HCT116 (cell line): ENCODE measurements around the gene GNL2. TPM values are rescaled to one million over a fixed set of nuclear protein-coding genes. Genes with fewer than 3 reads are reported as not detected.

Experiments
- ATAC-seq: fragments of 200-7000 bp; cut with Tn5 transposase; 2 replicates; pipeline ENCODE4 v1.9.1; 2020; ENCODE audit warnings: mild to moderate bottlenecking, moderate library complexity
- BruUV-seq: library from RNA; stranded (reverse); fragments of 400-500 nt; replicated peaks from 2 replicates; lab custom pipeline; 2021; lab: Mats Ljungman, UMichigan
- CTCF ChIA-PET: fragments of 300-600 bp; sonication (Branson Sonifier 250); formaldehyde crosslinking; loops from one replicate; lab custom pipeline; 2021; ENCODE audit warnings: antibody characterized with exemption; lab: Charles Lee
- POLR2A ChIA-PET: fragments of 300-600, 350-600 bp; sonication (Branson Sonifier 250); formaldehyde crosslinking; loops from one replicate; lab custom pipeline; 2021; ENCODE audit warnings: antibody characterized with exemption; lab: Charles Lee
- RAD21 ChIA-PET, 2 experiments: fragments of 300-600 bp; sonication (Branson Sonifier 250); formaldehyde crosslinking; loops; one replicate each; lab custom pipeline; 2023; ENCODE audit warnings: low total read pairs in 2 of 2; ENCODE audit not compliant: uncharacterized antibody in 2 of 2, unreplicated experiment in 2 of 2, low non-redundant PET in 1 of 2; lab: Charles Lee
- DNase-seq: peaks from one replicate; pipeline ENCODE4 v3.0.0-alpha.2; 2010; ENCODE audit warnings: low read depth, low spot score
- H2AFZ ChIP-seq: fragments of 200-600 bp; shearing (Covaris generic), sonication (generic); 2 replicates; pipeline ENCODE4 v1.6.1; 2017; ENCODE audit warnings: low read depth, mixed run types, mixed read lengths, antibody characterized with exemption, low read length; ENCODE audit not compliant: poor library complexity, severe bottlenecking
- H3K27ac ChIP-seq: 2 replicates; pipeline ENCODE4 v1.5.1; 2012; ENCODE audit warnings: low read depth, low read length
- H3K27me3 ChIP-seq: fragments of 200-600 bp; sonication (generic); 2 replicates; pipeline ENCODE4 v1.6.1; 2016; ENCODE audit warnings: mixed run types, low read length, mixed read lengths; ENCODE audit not compliant: insufficient read depth
- H3K36me3 ChIP-seq, 2 experiments: fragments of 200-500 bp in 1 of 2; fragments of 200-600 bp in 1 of 2; sonication (Bioruptor generic) in 1 of 2; sonication (generic) in 1 of 2; 2 replicates each; pipeline versions ENCODE4 v1.5.1 to v1.6.1; 2014 to 2016; ENCODE audit warnings: low read length in 2 of 2, inconsistent platforms in 1 of 2, mixed read lengths in 1 of 2, mixed run types in 1 of 2; ENCODE audit not compliant: insufficient read depth in 2 of 2, control insufficient read depth in 1 of 2
- H3K4me1 ChIP-seq, 2 experiments: fragments of 200-600 bp in 1 of 2; sonication (generic) in 1 of 2; 2 replicates each; pipeline versions ENCODE4 v1.5.1 to v1.6.1; 2012 to 2017; ENCODE audit warnings: low read length in 2 of 2, inconsistent platforms in 1 of 2, mild to moderate bottlenecking in 1 of 2, mixed read lengths in 1 of 2, mixed run types in 1 of 2, moderate library complexity in 1 of 2; ENCODE audit not compliant: insufficient read depth in 2 of 2, control insufficient read depth in 1 of 2
- H3K4me2 ChIP-seq: fragments of 200-600 bp; sonication (generic); 2 replicates; pipeline ENCODE4 v1.6.1; 2017; ENCODE audit warnings: mixed run types, low read length, mixed read lengths
- H3K4me3 ChIP-seq, 2 experiments: fragments of 200-600 bp in 1 of 2; sonication (generic) in 1 of 2; replicated peaks in 1 of 2; 2 replicates each; pipeline ENCODE4 v1.5.1; 2011 to 2016; ENCODE audit warnings: low read length in 2 of 2, control low read depth in 1 of 2, low read depth in 1 of 2, mild to moderate bottlenecking in 1 of 2, mixed read lengths in 1 of 2, mixed run types in 1 of 2
- H3K79me2 ChIP-seq: fragments of 200-600 bp; sonication (generic); 2 replicates; pipeline ENCODE4 v1.6.1; 2017; ENCODE audit warnings: mild to moderate bottlenecking, mixed run types, low read length, moderate library complexity, mixed read lengths; ENCODE audit not compliant: insufficient read depth
- H3K9ac ChIP-seq: fragments of 200-600 bp; sonication (generic); 2 replicates; pipeline ENCODE4 v1.6.1; 2016; ENCODE audit warnings: low read length, mixed read lengths
- H3K9me2 ChIP-seq: fragments of 200-600 bp; sonication (generic), shearing (Covaris generic); 2 replicates; pipeline ENCODE4 v1.6.1; 2017; ENCODE audit warnings: mixed run types, mild to moderate bottlenecking, moderate library complexity; ENCODE audit not compliant: insufficient read depth
- H3K9me3 ChIP-seq, 2 experiments: fragments of 200-500 bp in 1 of 2; fragments of 200-600 bp in 1 of 2; sonication (Bioruptor generic) in 1 of 2; sonication (generic) in 1 of 2; 2 replicates each; pipeline ENCODE4 v1.6.1; 2014 to 2017; ENCODE audit warnings: low read length in 2 of 2, mixed read lengths in 2 of 2, inconsistent platforms in 1 of 2, low read depth in 1 of 2, mild to moderate bottlenecking in 1 of 2, mixed run types in 1 of 2, moderate library complexity in 1 of 2; ENCODE audit not compliant: control insufficient read depth in 1 of 2, insufficient read depth in 1 of 2
- H4K20me1 ChIP-seq: fragments of 200-600 bp; sonication (generic), shearing (Covaris generic); 2 replicates; pipeline ENCODE4 v1.6.1; 2017; ENCODE audit warnings: mixed run types, mild to moderate bottlenecking, moderate library complexity; ENCODE audit not compliant: insufficient read depth
- CEBPB ChIP-seq: IDR thresholded peaks from 2 replicates; pipeline ENCODE4 v1.6.1; 2012; ENCODE audit warnings: low read depth
- ELF1 ChIP-seq: IDR thresholded peaks from 2 replicates; pipeline ENCODE4 v1.6.1; 2012; ENCODE audit warnings: low read depth, borderline replicate concordance
- EZH2 ChIP-seq: fragments of 200-600 bp; sonication (generic); IDR thresholded peaks from 2 replicates; pipeline ENCODE4 v1.6.1; 2017; ENCODE audit warnings: antibody characterized with exemption, mixed run types
- JUND ChIP-seq: IDR thresholded peaks from 2 replicates; pipeline ENCODE4 v1.6.1; 2012
- MAX ChIP-seq: IDR thresholded peaks from 2 replicates; pipeline ENCODE4 v1.6.1; 2012
- POLR2A ChIP-seq: IDR thresholded peaks from 2 replicates; pipeline ENCODE4 v1.7.0; 2011; ENCODE audit warnings: borderline replicate concordance; ENCODE audit not compliant: insufficient read depth, insufficient read length; ENCODE audit errors: extremely low read depth
- POLR2AphosphoS5 ChIP-seq: IDR thresholded peaks from 2 replicates; pipeline ENCODE4 v1.6.1; 2011; ENCODE audit warnings: mild to moderate bottlenecking, low read depth, low read length, moderate library complexity
- SIN3A ChIP-seq: IDR thresholded peaks from 2 replicates; pipeline ENCODE4 v1.6.1; 2012; ENCODE audit warnings: low read depth
- SP1 ChIP-seq: IDR thresholded peaks from 2 replicates; pipeline ENCODE4 v1.6.1; 2012; ENCODE audit warnings: low read depth
- SRF ChIP-seq: IDR thresholded peaks from 2 replicates; pipeline ENCODE4 v1.6.1; 2012; ENCODE audit warnings: low read depth
- TCF7L2 ChIP-seq: IDR thresholded peaks from 2 replicates; pipeline ENCODE4 v1.7.0; 2011; ENCODE audit warnings: borderline replicate concordance, inconsistent platforms; ENCODE audit not compliant: insufficient read depth, insufficient read length; ENCODE audit errors: extremely low read depth
- YY1 ChIP-seq: IDR thresholded peaks from 2 replicates; pipeline ENCODE4 v1.6.1; 2011; ENCODE audit warnings: low read length, low read depth, moderate library complexity, mild to moderate bottlenecking; ENCODE audit not compliant: insufficient replicate concordance; ENCODE audit errors: extremely low read depth
- ZFX ChIP-seq: fragments of 450-650 bp; IDR thresholded peaks from 2 replicates; pipeline ENCODE4 v1.6.1; 2017
- ZNF274 ChIP-seq: fragments of 200-500 bp; sonication (Bioruptor generic); IDR thresholded peaks from 2 replicates; pipeline ENCODE4 v1.6.1; 2014; ENCODE audit warnings: mild to moderate bottlenecking, low read depth, low read length, inconsistent platforms
- intact Hi-C: fragments of 100-400 bp; cut with micrococcal nuclease; formaldehyde crosslinking; loops from 2 replicates; pipeline ENCODE4 v1.10.0; 2022
- total RNA-seq: library from RNA; stranded (reverse); gene quantifications from one replicate; pipeline ENCODE4 v1.2.1, GENCODE V29; 2021; ENCODE audit not compliant: unreplicated experiment
- TF ChIP-seq, protein P1 (sequence below), 3 experiments: fragments of 200-600 bp in 1 of 3; sonication (generic) in 1 of 3; IDR thresholded peaks in 2 of 3; conservative IDR thresholded peaks in 1 of 3; 2 replicates each; pipeline ENCODE4 v1.5.1; 2012 to 2017; ENCODE audit warnings: low read depth in 2 of 3, low read length in 2 of 3, antibody characterized with exemption in 1 of 3, borderline replicate concordance in 1 of 3, control low read depth in 1 of 3, mild to moderate bottlenecking in 1 of 3, mixed read lengths in 1 of 3, mixed run types in 1 of 3, moderate library complexity in 1 of 3; ENCODE audit not compliant: insufficient read depth in 1 of 3
- TF ChIP-seq, protein P2 (sequence below): IDR thresholded peaks from 2 replicates; pipeline ENCODE4 v1.6.1; 2012

GNL2 gene
- total RNA-seq, 1 experiment from 2014 or later, result 79.2 TPM

GRCh38 chr1:37601441-37601840 lies 5.7 kb upstream of the GNL2 start:
- no peak overlapping the region for H3K4me2 ChIP-seq
- H2AFZ ChIP-seq, result no peak overlapping the region
- no peak overlapping the region for H3K9ac ChIP-seq
- CTCF ChIA-PET, result no interaction called here
- ATAC-seq, result no peak
- H3K27me3 ChIP-seq, result peaks cover 7% of the 10 kb centered on the region; the same call in 1 of the 2 replicates
- no peak for DNase-seq
- no peaks in the 10 kb centered on the region for H3K9me3 ChIP-seq
- intact Hi-C loops, result no loop called here
- TF ChIP-seq ZNF274, result no peak
- TF ChIP-seq JUND, result no peak
- no peak for TF ChIP-seq ZFX
- TF ChIP-seq SP1, result no peak
- TF ChIP-seq MAX, result no peak
- no peak for TF ChIP-seq POLR2A
- TF ChIP-seq, protein P1, sequence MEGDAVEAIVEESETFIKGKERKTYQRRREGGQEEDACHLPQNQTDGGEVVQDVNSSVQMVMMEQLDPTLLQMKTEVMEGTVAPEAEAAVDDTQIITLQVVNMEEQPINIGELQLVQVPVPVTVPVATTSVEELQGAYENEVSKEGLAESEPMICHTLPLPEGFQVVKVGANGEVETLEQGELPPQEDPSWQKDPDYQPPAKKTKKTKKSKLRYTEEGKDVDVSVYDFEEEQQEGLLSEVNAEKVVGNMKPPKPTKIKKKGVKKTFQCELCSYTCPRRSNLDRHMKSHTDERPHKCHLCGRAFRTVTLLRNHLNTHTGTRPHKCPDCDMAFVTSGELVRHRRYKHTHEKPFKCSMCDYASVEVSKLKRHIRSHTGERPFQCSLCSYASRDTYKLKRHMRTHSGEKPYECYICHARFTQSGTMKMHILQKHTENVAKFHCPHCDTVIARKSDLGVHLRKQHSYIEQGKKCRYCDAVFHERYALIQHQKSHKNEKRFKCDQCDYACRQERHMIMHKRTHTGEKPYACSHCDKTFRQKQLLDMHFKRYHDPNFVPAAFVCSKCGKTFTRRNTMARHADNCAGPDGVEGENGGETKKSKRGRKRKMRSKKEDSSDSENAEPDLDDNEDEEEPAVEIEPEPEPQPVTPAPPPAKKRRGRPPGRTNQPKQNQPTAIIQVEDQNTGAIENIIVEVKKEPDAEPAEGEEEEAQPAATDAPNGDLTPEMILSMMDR (IDR thresholded peaks at IDR 0.05 in 2 of 3, conservative IDR thresholded peaks at IDR 0.05 in 1 of 3; ENCODE audit: borderline replicate concordance in 1 of 3, insufficient read depth in 1 of 3, low read depth in 2 of 3, low read length in 2 of 3), result no peak
- BruUV-seq, result no TSS peak
- no peaks in the 10 kb centered on the region for H3K36me3 ChIP-seq
- RAD21 ChIA-PET, result no interaction called here
- peaks cover under 1% of the 10 kb centered on the region in 2 experiments; a peak in 2 of 4 replicates for H3K4me1 ChIP-seq
- no peaks in the 10 kb centered on the region for H3K9me2 ChIP-seq
- no peak overlapping the region for H3K27ac ChIP-seq
- H3K79me2 ChIP-seq, result no peaks in the 10 kb centered on the region
- no peaks in the 10 kb centered on the region for H4K20me1 ChIP-seq
- H3K4me3 ChIP-seq, result no peak overlapping the region
- POLR2A ChIA-PET, result interaction anchor here (1.6 kb wide), 1 partner anchor 129 kb away, joined by 3 read pairs; no protein-coding TSS in a partner anchor

GRCh38 chr1:37599940-37600339 lies 4.2 kb upstream of the GNL2 start:
- peaks cover 4 to 7% of the 10 kb centered on the region in 2 experiments; a peak in 2 of 4 replicates for H3K4me1 ChIP-seq
- POLR2A ChIA-PET, result no interaction called here
- intact Hi-C loops, result loop anchor here (5.0 kb wide), 1 partner anchor 128 kb away; the partner anchor contains the start of gene ZC3H12A
- TF ChIP-seq, protein P1 (IDR thresholded peaks at IDR 0.05 in 2 of 3, conservative IDR thresholded peaks at IDR 0.05 in 1 of 3; ENCODE audit: borderline replicate concordance in 1 of 3, insufficient read depth in 1 of 3, low read depth in 2 of 3, low read length in 2 of 3), result no peak
- TF ChIP-seq, protein P2, sequence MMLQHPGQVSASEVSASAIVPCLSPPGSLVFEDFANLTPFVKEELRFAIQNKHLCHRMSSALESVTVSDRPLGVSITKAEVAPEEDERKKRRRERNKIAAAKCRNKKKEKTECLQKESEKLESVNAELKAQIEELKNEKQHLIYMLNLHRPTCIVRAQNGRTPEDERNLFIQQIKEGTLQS, result no peak
- TF ChIP-seq POLR2A, result no peak
- TF ChIP-seq ZNF274, result no peak
- no peak for TF ChIP-seq ZFX
- TF ChIP-seq CEBPB, result no peak
- no peak for TF ChIP-seq JUND
- TF ChIP-seq SIN3A, result no peak
- no peak for TF ChIP-seq ELF1
- TF ChIP-seq YY1, result no peak
- TF ChIP-seq SRF, result no peak
- no peak for TF ChIP-seq TCF7L2
- no peak for TF ChIP-seq EZH2
- TF ChIP-seq POLR2AphosphoS5, result no peak

More at GRCh38 chr1:37599940-37600339, 4.2 kb upstream of the GNL2 start:
- no peak overlapping the region for H3K27ac ChIP-seq
- DNase-seq (no peak), ATAC-seq (no peak)
- ChIA-PET CTCF (no interaction called here), RAD21 (no interaction called here)
- no peak overlapping the region for H3K4me2 ChIP-seq
- H3K9ac ChIP-seq, result no peak overlapping the region
- BruUV-seq, result no TSS peak
- H3K4me3 ChIP-seq, result no peak overlapping the region
- H3K9me2 ChIP-seq, result no peaks in the 10 kb centered on the region
- H3K36me3 ChIP-seq, result no peaks in the 10 kb centered on the region
- no peaks in the 10 kb centered on the region; the same call in 1 of the 2 replicates for H4K20me1 ChIP-seq
- H3K27me3 ChIP-seq, result no peaks in the 10 kb centered on the region
- peaks cover 8% of the 10 kb centered on the region for H3K79me2 ChIP-seq
- H3K9me3 ChIP-seq, result no peaks in the 10 kb centered on the region
- no peak overlapping the region for H2AFZ ChIP-seq
